ENCODE data around the gene ZNF665. TPM values are rescaled to one million over a fixed set of nuclear protein-coding genes. Genes with fewer than 3 reads are reported as not detected.
"Not testable (repeated sequence)": the region's sequence is repeated elsewhere in the genome, so short reads cannot be mapped to it uniquely, and the experiment has no call there.

The ZNF665 gene
- polyA plus RNA-seq (2012; ENCODE audit: insufficient read depth, insufficient read length), result not detected

- DNase-seq (ENCODE audit: low read depth, low spot score), result no peak
- H3K4me3 ChIP-seq (ENCODE audit: low read length), result no peak within 1 kb of the TSS
Observed at GRCh38 chr19:53192771-53193534, at the start of gene ZNF665. TSS of gene ZNF665 (minus strand) at chr19:53193358. CDS start at chr19:53182898, 10,460 bp downstream.

DNA sequence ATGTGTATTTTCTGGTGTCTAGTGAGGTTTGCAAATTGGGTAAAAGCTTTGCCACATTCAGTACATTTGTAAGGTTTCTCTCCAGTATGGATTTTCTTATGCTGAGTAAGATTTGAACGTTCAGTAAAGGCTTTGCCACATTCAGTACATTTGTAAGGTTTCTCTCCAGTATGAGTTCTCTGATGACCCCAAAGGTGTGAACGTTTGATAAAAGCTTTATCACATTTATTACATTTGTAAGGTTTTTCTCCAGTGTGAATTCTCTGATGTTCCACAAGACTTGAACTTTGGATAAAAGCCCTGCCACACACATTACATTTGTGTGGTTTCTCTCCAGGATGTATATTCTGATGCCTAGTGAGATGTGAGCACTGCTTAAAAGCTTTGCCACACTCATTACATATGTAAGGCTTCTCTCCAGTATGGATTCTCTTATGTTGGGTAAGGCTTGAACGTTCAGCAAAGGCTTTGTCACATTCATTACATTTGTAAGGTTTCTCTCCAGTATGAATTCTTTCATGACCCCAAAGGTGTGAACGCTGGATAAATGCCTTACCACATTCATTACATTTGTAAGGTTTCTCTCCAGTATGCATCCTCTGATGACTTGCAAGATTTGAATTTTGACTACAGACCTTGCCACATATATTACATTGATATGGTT, 44.1 kb upstream of the ZNF665 start:
- H3K4me3 ChIP-seq (ENCODE audit: low read length), result no peak overlapping the region
- DNase-seq (ENCODE audit: low read depth, low spot score), result no peak

GRCh38 chr19:53224606-53225005, 31.4 kb upstream of the ZNF665 start:
- no peak for DNase-seq (ENCODE audit: low read depth, low spot score)
- H3K4me3 ChIP-seq (ENCODE audit: low read length), result no peak overlapping the region

DNA sequence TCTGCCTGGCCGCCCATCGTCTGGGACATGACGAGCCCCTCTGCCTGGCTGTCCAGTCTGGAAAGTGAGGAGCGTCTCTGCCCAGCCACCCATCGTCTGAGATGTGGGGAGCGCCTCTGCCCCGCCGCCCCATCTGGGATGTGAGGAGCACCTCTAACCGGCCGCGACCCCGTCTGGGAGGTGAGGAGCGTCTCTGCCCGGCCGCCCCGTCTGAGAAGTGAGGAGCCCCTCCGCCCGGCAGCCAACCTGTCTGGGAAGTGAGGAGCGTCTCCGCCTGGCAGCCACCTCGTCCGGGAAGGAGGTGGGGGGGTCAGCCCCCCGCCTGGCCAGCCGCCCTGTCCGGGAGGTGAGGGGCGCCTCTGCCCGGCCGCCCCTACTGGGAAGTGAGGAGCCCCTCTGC, 29.6 kb upstream of the ZNF665 start:
- H3K4me3 ChIP-seq (ENCODE audit: low read length); DNase-seq (ENCODE audit: low read depth, low spot score): not testable (repeated sequence)

- DNase-seq (ENCODE audit: low read depth, low spot score), result no peak
- H3K4me3 ChIP-seq (ENCODE audit: low read length), result no peak overlapping the region
Observed at GRCh38 chr19:53212703-53213320, 19.7 kb upstream of the ZNF665 start.

- not testable (repeated sequence) for DNase-seq (ENCODE audit: low read depth, low spot score); H3K4me3 ChIP-seq (ENCODE audit: low read length)
Observed at GRCh38 chr19:53211554-53211953, 18.4 kb upstream of the ZNF665 start.

DNA sequence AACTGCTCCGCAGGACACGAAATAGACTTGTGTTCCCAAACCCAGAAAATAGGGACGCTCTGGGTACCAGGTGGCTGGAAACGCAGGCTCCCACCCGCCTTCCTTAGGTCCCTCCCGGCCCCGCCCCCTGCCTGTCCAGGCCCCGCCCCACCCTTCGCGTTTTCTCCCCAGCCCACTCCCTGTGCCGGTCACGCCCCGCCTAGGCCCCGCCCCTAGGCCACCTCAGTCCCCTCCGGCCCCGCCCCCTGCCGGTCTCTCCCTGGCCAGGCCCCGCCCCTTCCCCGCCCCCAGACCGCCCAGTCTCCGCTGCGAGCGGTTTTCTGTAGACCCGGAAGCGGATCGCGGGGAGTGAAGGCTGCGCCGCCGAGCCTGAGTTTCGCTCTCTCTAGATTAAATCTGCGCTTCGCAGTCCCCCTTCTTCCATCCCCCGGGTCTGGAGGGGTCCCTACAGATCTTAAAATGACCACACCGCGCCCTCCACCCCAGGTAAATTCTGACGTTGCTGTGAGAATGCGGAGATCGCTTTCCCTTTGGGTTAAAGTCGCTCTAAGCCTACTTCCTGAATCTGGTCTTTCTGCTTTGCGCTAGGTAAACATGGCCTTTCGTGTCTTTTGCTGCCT, 3.7 kb upstream of the ZNF665 start:
- DNase-seq (ENCODE audit: low read depth, low spot score), result no peak
- no peak overlapping the region for H3K4me3 ChIP-seq (ENCODE audit: low read length)

DNA sequence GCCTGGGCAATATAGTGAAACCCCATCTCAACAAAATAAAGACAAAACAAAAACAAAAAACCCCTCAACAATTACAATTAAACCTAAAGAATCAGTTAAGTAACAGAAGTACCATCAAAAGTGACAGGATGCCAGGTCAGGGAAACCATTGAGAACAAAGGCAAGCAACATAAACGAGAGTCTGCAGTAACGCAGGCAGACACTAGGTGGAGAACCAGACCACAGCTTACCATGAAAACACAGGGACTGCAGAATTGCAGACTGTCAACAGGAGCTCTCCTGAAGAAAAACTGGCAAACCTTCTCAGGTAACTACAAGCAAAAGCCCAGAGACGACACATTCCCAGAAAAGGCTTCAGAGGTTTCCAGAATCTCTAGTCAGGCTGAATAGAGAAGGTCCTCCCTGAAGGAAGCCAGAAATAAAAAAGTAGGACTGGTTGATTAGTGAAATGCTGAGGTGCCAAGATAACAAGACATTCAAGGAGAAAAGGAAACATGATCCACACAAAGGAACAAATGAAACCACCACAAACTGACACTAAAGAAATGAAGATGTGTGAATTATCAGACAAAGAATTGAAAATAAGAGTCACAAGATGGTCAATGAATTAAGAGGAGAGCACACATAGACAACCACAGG, 2.2 kb upstream of the ZNF665 start:
- H3K4me3 ChIP-seq (ENCODE audit: low read length), result no peak overlapping the region
- peak; percentile 70 for DNase-seq (ENCODE audit: low read depth, low spot score)

- H3K4me3 ChIP-seq (ENCODE audit: low read length), result no peak overlapping the region
- DNase-seq (ENCODE audit: low read depth, low spot score), result no peak
Observed at GRCh38 chr19:53193535-53194222, 521 bp upstream of the ZNF665 start.

DNA sequence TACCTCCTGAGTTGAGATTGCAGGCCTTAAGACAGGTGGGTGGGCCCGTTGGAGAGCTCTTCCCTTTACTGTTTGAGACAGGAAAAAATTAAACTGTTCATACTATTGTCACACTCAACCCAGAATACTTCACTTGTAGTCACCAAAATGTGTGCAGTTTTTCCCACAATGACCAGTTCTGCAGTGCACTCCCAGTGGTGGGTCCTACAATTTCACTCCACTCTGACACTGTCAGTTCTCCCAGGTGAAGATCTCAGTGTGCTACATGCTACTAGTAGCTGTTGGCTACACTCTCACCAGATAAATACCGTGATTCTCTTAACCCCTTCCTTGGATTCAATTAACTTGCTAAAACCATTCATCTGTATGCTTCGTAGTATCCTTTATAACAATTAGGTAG, 2.9 kb downstream of the ZNF665 start:
- no peak for DNase-seq (ENCODE audit: low read depth, low spot score)
- no peak overlapping the region for H3K4me3 ChIP-seq (ENCODE audit: low read length)

- H3K4me3 ChIP-seq (ENCODE audit: low read length); DNase-seq (ENCODE audit: low read depth, low spot score): not testable (repeated sequence)
Observed at GRCh38 chr19:53189691-53190198, 3.4 kb downstream of the ZNF665 start.

DNA sequence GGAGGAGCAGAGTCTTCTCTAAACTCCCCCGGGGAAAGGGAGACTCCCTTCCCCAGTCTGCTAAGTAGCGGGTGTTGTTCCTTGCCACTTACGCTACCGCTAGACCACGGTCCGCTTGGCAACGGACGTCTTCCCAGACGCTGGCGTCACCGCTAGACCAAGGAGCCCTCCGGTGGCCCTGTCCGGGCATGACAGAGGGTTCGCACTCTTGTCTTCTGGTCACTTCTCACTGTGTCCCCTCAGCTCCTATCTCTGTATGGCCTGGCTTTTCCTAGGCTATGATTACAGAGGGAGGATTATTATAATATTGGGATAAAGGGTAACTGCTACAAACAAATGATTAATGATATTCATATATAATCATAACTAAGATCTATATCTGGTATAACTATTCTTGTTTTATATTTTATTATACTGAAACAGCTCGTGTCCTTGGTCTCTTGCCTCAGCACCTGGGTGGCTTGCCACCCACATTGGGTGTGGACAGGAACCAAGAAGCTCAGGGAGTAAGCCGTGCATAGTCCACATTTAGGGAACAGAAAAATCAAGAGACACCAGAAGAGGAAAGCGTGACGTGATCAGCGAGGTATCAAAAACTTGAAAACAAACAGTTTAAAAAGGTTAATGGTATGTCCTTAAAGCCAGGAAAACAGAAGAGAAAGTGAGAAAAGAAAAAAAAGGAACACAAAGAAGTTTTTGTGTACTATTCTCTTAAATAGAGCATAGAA, 7.8 kb downstream of the ZNF665 start:
- H3K4me3 ChIP-seq (ENCODE audit: low read length); DNase-seq (ENCODE audit: low read depth, low spot score): not testable (repeated sequence)

GRCh38 chr19:53183146-53183764, 9.9 kb downstream of the ZNF665 start:
- DNase-seq (ENCODE audit: low read depth, low spot score), result no peak
- H3K4me3 ChIP-seq (ENCODE audit: low read length), result no peak overlapping the region

DNA sequence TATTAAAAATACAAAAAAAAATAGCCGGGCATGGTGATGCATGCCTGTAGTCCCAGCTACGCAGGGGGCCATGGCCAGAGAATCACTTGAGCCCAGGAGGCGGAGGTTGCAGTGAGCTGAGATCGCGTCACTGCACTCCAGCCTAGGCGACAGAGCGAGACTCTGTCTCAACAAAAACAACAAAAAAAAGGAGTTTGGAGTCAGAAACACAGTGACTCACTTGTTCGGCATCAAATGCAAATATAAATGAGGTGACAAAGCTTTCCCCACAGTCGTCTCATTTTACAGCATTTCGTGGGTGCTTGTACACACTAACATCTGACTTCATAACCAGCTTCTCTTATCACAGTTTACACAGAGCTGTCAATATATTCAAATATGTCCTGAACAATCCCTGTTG, 11.0 kb downstream of the ZNF665 start:
- no peak overlapping the region for H3K4me3 ChIP-seq (ENCODE audit: low read length)
- DNase-seq (ENCODE audit: low read depth, low spot score), result no peak

DNA sequence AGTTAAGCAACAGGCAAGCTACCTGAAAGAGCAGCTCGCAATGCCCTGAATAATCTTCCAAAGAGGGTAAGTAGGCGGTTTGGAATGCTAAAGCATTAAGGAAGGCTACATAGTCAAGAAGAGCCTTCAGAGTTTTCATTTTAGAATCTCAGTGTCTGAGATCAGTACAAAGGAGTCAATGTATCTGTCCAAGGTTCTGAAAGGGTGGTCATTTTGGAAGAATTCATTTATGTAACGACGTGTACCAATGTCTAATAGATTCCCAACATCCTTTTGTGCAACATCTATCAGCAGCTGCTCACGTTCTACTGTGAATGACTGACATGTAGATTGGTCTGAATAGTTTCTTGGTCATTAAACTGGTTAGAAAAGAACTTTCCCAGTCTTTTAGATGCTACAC, 15.2 kb downstream of the ZNF665 start:
- H3K4me3 ChIP-seq (ENCODE audit: low read length), result no peak overlapping the region

GRCh38 chr19:53172889-53173288, 20.3 kb downstream of the ZNF665 start:
- no peak for DNase-seq (ENCODE audit: low read depth, low spot score)

More for the DNA sequence above, 15.2 kb downstream of the ZNF665 start:
- no peak for DNase-seq (ENCODE audit: low read depth, low spot score)

GRCh38 chr19:53165691-53166091, 27.5 kb downstream of the ZNF665 start:
- no peak for DNase-seq (ENCODE audit: low read depth, low spot score)
- no peak overlapping the region for H3K4me3 ChIP-seq (ENCODE audit: low read length)

More at GRCh38 chr19:53172889-53173288, 20.3 kb downstream of the ZNF665 start:
- H3K4me3 ChIP-seq (ENCODE audit: low read length), result no peak overlapping the region
